Measurements from ENCODE around the gene ADGRB3. TPM values are rescaled to one million over a fixed set of nuclear protein-coding genes. Genes with fewer than 3 reads are reported as not detected.

The ADGRB3 gene
- total and polyA plus RNA-seq, 12 donors = 0.47 to 2.1 (median 0.85) TPM

- Histone ChIP-seq H3K27me3 (no peaks in the 10 kb centered on the region), H3K27ac (no peak overlapping the region), H3K36me3 (no peaks in the 10 kb centered on the region), H3K4me1 (peaks cover 0 to 30% (median 0%) of the 10 kb centered on the region in 9 donors), H3K9me3 (no peaks in the 10 kb centered on the region), H3K4me3 (no peak overlapping the region)
- intact Hi-C loops (cut with DNase I) = loop anchor here in 2 of 10 donors (5.0 kb wide), 2 partner anchors 44 to 159 kb away; no protein-coding TSS in a partner anchor
- no peak for TF ChIP-seq CTCF (IDR thresholded peaks at IDR 0.05)
- ATAC-seq (no peak), DNase-seq (no peak)
- WGBS, 2 donors = 55 to 76% methylated on average over 1 of the region's 1 CpG
Observed at GRCh38 chr6:69135927-69136326, 500.8 kb downstream of the ADGRB3 start.

DNA sequence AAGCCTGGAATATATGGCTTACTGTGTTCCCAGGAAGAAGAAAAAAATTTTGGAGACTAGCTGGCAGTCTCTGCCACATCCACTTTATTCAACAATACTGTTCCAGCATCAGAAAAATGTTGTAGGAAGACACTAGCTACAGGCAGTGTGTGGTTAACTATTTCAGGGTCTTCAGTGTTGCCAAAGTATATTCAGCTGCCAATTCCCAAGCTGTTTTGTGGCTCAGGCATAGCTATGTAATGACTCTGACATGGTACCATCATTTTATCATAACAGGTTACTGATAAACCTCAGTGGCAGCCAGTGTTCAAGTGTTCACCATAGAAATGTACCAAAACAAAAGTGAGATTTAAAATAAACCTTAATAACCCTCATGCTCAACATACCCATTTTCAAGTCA is 503.1 kb downstream of the ADGRB3 start:
- no peak for TF ChIP-seq CTCF (IDR thresholded peaks at IDR 0.05)
- ATAC-seq = peak; percentile 89 to 96 (median 94)
- DNase-seq = peak in 1 of 2 donors; percentile 59
- intact Hi-C loops (cut with DNase I) = loop anchor here in 2 of 10 donors (5.0 kb wide), 2 partner anchors 46 to 161 kb away; no protein-coding TSS in a partner anchor
- Histone ChIP-seq H3K9me3 (peaks cover 0 to 4% (median 0%) of the 10 kb centered on the region in 11 donors), H3K27ac (peak overlapping the region; percentile 38 to 87 (median 78)), H3K36me3 (no peaks in the 10 kb centered on the region), H3K4me1 (peaks cover 0 to 30% (median 0%) of the 10 kb centered on the region in 9 donors), H3K4me3 (peak overlapping the region in 2 of 10 donors; percentile 20 to 21), H3K27me3 (no peaks in the 10 kb centered on the region)

GRCh38 chr6:69138893-69139494 is 503.9 kb downstream of the ADGRB3 start:
- intact Hi-C loops (cut with DNase I) = loop anchor here in 2 of 10 donors (5.0 kb wide), 2 partner anchors 47 to 162 kb away; no protein-coding TSS in a partner anchor
- no peaks in the 10 kb centered on the region for H3K36me3 ChIP-seq
- H3K27ac ChIP-seq = peak overlapping the region; percentile 32 to 87 (median 78)
- ATAC-seq (peak; percentile 44 to 90 (median 87)), DNase-seq (peak; percentile 19 to 43)
- 37 to 69% methylated on average over 4 of the region's 4 CpGs for WGBS, 2 donors
- H3K4me1 ChIP-seq = peaks cover 0 to 30% (median 0%) of the 10 kb centered on the region in 9 donors
- peaks cover 0 to 10% (median 0%) of the 10 kb centered on the region in 11 donors for H3K9me3 ChIP-seq
- peak overlapping the region in 6 of 10 donors; percentile 2 to 21 (median 18) for H3K4me3 ChIP-seq
- no peak for TF ChIP-seq CTCF (IDR thresholded peaks at IDR 0.05)
- no peaks in the 10 kb centered on the region for H3K27me3 ChIP-seq

GRCh38 chr6:69145062-69145461 is 510.0 kb downstream of the ADGRB3 start:
- no peaks in the 10 kb centered on the region for H3K27me3 ChIP-seq
- intact Hi-C loops (cut with DNase I) = no loop called here
- H3K36me3 ChIP-seq = no peaks in the 10 kb centered on the region
- no peak for DNase-seq
- no peak overlapping the region for H3K27ac ChIP-seq
- H3K4me1 ChIP-seq = no peaks in the 10 kb centered on the region
- no peak for TF ChIP-seq CTCF (IDR thresholded peaks at IDR 0.05)
- H3K4me3 ChIP-seq = no peak overlapping the region
- H3K9me3 ChIP-seq = peaks cover 0 to 48% (median 8%) of the 10 kb centered on the region in 11 donors
- 77 to 84% methylated on average over 6 of the region's 6 CpGs for WGBS, 2 donors
- ATAC-seq = no peak

Measured in heart right ventricle (tissue), 16 donors.